Islet precursor cell (in vitro differentiated cells): ENCODE measurements around the gene CA5B.
"Not testable (repeated sequence)": the region's sequence is repeated elsewhere in the genome, so short reads cannot be mapped to it uniquely, and the experiment has no call there.

Source experiments
- DNase-seq: peaks from one replicate; pipeline ENCODE4 v3.0.0-alpha.2; 2018

The CA5B gene

GRCh38 chrX:15815779-15816437, 77.8 kb downstream of the CA5B start:
- DNase-seq: peak; percentile 80

- DNase-seq: peak; percentile 52
Measured at GRCh38 chrX:15816438-15816809, 78.4 kb downstream of the CA5B start.

- peak; percentile 86 for DNase-seq
Measured at GRCh38 chrX:15816886-15817285, 78.8 kb downstream of the CA5B start.

GRCh38 chrX:15820106-15821073, 82.3 kb downstream of the CA5B start:
- peak; percentile 58 for DNase-seq

GRCh38 chrX:15822922-15823321, 84.9 kb downstream of the CA5B start:
- no peak for DNase-seq

- no peak for DNase-seq
Measured at GRCh38 chrX:15825936-15826335, 87.9 kb downstream of the CA5B start.

- no peak for DNase-seq
Measured at GRCh38 chrX:15829217-15829616, 91.1 kb downstream of the CA5B start.

GRCh38 chrX:15831347-15831746, 93.3 kb downstream of the CA5B start:
- not testable (repeated sequence) for DNase-seq

- no peak for DNase-seq
Measured at GRCh38 chrX:15834053-15834452, 96.0 kb downstream of the CA5B start.

GRCh38 chrX:15834827-15835595, 96.9 kb downstream of the CA5B start:
- no peak for DNase-seq
